ENCODE data around the gene CA9.

- TF ChIP-seq POLR2AphosphoS5 (IDR thresholded peaks at IDR 0.05; ENCODE audit: borderline replicate concordance, low read depth, low read length) (no peak), EZH2 (IDR thresholded peaks at IDR 0.05) (no peak), FOXP2 (optimal IDR thresholded peaks at IDR 0.05; ENCODE audit: control extremely low read depth, extremely low read length, insufficient read depth) (no peak)
These were observed 8.3 kb downstream of the CA9 start for GRCh38 chr9:35682051-35682450.
